Measurements from ENCODE around the gene KIF6.

Gene KIF6

DNA sequence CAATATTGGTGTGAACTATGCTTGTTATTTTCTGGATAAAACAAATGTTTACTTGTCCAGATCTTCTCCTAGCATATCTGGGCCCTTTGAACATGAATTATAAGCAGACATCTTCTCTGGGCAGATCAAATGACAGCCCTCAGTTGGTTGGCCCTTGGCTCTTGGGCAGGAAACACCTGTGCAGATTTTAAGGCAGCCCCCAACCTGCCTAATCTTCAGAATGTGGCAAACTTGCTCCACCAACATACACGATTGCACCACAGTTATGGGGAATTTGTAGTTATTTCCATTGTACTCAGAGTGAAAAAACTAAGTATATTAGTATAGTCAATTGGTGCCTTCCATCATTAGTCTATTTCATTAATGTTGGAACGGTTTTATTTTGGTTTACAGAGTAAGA, 307.8 kb downstream of the KIF6 start:
- no peak for DNase-seq (ENCODE audit: low read depth in 2 of 2)

DNA sequence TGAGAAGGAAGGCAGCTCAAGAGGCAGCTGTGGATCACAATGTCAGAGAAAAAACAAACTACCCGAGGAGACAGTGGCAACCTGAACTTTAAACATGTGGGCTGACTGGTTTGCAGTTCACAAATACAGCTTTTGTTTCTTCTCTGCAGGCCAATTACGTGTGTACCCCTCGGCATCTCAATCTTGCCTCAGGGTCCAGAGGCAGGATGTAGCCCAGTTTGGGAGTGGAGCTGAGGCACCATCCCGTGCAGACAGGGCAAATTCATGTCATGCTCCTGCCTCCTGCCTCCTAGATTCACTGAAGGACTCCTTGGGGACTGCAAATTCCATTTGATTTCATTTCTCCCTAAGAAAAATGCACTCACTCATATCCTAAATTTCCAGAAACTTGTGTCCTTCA, 308.5 kb downstream of the KIF6 start:
- no peak for DNase-seq (ENCODE audit: low read depth in 2 of 2)

DNA sequence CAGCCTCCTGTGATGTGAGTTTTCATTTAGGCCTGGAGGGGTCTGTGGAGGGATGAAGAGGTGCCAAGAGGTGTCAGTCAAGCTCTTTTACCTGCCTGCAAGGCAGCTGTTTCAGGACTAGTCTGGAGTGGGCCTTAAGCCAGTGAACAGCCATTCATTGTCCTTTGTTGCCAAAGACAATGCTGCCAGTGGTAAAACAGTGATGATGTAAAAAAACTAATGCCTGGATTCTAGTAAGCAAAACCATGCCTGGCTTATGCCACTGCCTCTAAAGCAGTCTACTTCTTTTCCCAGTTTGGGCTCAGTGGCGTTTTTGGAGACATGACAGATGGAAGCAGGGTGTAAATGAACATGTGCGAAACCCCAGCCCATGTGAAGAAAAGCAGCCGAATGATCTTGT, 309.2 kb downstream of the KIF6 start:
- no peak for DNase-seq (ENCODE audit: low read depth in 2 of 2)

DNA sequence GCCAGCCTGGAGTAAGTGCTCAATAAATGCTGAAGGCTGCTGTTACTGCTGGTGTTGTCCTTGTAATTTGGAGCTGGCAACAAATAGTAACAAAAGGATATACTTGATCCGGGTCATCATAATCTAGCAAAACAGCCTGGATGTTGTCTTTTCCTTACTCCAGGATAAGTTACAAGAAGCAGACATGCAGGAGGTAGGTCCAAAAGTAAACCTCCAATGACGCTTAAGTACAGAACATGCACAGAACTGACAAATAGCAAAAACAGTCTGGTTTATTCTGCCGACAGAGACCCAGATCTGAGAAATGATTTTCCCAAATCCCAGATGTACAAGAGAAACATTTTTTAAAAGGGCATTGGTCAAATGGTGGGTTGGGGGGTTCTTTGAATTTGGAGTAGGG, 309.7 kb downstream of the KIF6 start:
- no peak for DNase-seq (ENCODE audit: low read depth in 2 of 2)

DNA sequence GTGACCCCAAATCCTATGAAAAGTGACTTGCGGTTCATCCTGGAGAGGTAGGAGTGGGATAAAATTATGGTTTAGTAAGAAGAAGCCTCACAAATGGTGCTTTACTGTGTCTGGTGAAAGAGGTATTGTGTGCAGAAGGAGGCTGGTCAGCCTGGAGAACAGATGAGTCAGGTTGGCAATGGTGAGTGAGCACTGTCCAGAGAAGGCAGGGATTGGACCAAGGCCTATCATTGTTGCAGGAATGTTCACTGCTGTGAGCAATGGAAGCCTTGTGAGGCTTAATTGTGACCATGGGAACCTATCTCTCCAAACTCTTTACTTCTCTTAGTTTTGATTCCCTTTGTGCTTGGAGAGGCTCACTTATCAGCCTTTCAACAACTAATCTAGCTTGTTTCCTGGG, 313.7 kb downstream of the KIF6 start:
- DNase-seq (ENCODE audit: low read depth in 2 of 2) = no peak

DNA sequence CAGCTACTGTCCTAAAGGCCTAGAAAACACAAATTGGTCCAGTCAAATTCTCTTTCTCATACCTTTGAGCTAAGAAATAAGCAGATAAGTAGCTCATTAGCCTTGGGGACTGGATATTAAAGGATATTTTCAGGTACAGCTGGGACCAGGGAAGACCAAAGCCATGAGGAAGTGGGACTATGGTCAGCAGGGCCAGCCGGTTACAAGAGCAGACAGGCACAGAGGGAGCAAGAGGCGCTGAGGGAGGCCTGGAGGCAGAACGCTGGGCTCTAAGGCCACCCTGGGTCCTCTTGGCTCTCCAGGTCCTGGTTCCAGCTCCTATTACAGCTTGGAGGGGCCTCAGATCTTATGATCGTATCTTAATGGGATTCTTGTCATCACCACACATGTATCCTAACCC, 314.2 kb downstream of the KIF6 start:
- DNase-seq (ENCODE audit: low read depth in 2 of 2) = no peak

DNA sequence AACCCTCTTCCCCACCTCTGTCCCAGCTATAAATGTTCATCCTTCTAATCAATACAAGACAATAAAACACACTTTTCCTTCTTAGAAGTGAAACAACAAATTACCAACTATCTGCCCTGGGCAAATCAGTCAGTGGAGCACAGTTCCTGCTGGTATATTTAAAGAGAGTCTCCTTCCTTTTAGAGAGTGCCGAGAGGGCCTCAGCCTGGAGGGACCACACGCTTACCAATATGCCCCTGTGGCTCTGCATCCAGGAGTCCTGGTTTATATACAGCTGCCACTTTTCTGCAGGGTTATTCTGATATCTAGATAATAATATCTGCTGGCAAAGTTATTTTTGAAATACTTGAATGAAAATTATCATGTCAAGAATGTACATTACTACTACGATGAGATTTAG, 315.3 kb downstream of the KIF6 start:
- no peak for DNase-seq (ENCODE audit: low read depth in 2 of 2)

DNA sequence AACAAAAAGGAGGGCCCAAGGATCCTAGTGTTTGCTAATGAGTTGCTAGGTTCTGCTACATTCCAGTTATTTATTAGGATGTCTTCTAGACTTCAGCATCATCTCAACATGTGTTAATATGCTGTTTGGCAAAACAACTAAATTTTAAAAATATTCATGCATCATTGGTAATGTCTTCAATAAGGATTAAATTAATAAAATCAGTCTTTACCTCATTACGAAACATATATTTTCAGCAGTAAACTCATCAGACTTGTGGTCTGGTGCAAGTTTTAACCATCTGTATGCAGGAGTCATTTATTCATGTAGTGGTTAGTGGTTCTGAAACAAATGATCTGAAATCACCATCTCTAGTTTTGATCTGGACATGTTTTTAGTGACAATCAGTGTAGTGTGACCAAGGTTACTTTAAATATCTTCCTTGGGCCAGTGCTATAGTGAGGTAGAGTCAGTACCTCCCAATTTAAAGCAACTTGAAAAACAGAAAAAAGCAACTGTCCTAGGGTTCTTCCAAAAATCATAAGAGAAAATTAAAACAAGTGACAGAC, 317.7 kb downstream of the KIF6 start:
- DNase-seq (ENCODE audit: low read depth in 2 of 2) = no peak

DNA sequence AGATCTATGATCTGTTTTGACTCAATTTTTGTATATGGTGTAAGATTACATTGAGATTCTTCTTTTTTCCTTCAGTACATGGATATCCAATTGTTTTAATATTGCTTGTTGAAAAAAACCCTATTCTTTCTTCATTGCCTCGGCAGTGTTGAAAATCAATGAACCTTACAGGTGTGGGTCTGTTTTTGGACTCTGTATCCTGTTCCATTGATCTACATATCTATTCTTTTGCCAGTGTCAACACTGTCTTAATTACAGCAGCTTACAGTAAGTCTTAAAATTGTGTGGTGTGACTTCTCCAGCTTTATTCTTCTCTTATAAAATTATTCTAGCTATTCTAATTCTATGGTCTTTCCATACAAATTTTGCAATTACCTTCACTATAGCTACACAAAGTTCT, 320.9 kb downstream of the KIF6 start:
- no peak for DNase-seq (ENCODE audit: low read depth in 2 of 2)

DNA sequence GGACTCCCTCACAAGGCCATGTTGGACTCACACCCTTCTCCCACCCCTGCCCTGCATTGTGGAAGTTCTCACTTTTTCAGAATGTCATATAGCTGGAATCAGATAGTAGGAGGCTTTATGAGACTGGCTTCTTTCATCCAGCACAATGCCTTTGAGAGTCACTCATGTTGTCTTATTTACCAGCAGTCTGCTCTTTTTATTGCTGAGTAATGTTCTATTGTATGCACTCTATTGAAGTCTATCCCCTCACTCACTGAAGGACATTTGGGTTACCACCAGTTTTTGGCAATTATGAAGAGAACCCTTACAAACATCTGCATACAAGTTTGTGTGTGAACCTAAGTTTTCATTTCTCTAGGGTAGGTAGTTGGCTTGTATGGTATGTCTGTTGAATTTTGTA, 321.9 kb downstream of the KIF6 start:
- no peak for DNase-seq (ENCODE audit: low read depth in 2 of 2)

DNA sequence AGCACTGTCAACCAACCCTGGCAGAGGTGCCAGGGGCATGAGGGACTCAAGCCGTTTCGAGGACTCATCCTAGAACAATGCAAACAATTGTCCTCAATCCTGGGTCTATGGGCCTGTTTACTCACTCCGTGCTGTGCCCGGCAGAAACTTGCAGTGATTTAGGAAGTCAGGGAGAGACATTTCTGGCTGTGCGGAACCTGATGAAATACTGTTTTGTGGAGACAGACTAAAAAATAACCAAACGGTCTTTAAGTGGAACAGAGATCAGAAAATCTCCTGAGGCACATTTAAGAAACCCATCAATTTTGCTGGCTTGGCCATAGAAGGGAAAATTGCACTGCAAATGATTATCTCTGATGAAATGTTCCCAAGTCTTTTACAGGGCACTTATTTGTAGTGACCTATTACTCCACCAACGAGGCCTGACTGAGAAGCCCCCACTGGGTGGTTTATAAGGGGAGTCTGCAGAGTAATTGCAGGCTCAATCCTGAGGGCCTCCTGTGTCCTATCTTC, 322.9 kb downstream of the KIF6 start:
- DNase-seq (ENCODE audit: low read depth in 2 of 2) = no peak

DNA sequence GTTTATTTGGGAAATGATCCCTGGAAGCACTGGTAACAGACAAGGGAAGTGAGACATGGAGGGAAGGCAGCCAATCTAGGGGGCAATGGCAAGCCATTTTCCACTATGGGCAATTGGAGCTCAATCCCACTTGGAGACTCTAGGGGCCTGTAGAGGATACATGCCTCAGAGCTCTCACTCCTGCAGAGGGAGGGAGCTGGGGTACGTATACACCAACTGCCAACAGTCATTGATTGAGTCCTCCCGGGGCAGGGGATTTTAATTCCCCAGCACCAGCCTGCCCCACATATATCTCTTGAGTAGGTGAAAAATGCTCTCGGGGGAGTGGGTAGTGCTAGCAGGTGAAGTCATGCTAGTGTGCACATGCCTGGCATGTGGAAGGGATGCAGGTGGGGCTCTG, 323.8 kb downstream of the KIF6 start:
- DNase-seq (ENCODE audit: low read depth in 2 of 2) = no peak

DNA sequence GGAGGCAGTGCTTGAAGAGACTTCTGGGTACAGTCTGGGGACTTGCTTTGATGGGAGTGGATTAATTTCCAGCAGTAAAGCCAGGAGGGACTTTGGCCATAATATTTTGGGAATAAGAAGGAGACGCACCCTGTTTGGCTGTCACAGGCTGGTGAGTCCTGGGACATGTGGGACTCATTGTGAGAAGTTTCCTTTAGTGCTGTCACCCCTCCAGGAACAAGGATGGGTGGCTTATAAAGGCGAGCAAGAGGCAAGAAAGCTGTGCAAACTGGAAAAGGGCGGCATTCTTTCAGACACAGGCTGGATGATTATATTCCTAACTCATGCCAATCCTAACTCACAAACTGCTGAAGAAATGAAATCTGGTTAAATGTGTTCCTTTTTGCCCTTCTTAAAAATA, 325.2 kb downstream of the KIF6 start:
- DNase-seq (ENCODE audit: low read depth in 2 of 2) = no peak

DNA sequence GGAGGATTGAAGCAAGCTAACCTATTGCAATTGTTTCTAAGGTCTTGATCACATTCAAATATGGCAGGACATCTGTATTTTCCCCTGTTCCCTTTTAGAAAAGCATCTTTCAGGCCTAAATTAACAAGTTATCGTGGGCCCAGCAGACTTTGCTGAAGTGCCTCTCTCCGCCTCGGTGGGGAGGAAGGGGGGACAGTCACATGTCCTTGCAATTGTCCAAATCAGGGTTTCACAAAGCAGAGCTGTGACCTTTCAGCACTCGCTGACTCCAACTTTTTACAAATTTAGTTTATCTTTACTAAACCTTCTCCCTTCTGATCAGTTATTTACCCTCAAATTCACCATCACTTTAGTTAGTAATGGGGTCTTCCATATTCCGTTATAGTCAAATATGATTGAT, 328.4 kb downstream of the KIF6 start:
- no peak for DNase-seq (ENCODE audit: low read depth in 2 of 2)

DNA sequence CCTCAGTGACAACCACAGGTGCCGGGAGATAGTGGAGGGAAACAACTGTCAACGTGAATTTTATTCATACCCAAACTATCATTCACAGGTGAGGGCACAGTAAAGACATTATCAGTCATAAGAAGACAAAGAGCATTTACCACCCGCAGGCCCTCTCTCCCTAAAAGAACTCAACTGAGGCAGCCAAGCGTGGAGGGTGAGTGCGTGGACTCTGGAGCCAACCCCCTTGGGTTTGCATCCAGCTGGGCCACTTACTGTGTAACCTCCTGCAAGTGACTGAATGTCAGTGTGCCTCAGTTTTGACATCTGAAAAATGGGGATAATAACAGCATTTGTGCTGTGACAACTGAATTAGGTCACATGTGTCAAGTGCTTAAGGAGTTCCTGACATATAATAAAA, 332.1 kb downstream of the KIF6 start:
- no peak for DNase-seq (ENCODE audit: low read depth in 2 of 2)

DNA sequence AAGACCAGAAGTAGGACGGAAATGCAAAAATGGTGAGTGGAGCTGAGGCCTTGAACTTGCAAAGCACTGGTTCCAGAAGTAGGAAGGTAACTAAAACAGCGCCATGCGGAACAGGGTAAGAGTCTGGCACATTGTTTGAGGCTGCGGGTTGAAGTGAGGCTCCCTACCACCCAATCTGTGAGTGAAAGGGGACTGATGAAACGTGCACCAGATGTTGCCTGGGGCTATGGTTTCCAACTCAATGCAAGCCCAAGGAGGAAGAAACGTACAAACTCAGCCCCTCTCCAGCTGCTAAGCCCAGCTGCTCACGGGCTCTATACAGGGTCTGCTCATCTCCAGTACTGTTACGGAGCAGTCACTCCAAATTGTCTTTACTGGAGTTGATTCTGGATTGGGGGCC, 334.0 kb downstream of the KIF6 start:
- no peak for DNase-seq (ENCODE audit: low read depth in 2 of 2)

DNA sequence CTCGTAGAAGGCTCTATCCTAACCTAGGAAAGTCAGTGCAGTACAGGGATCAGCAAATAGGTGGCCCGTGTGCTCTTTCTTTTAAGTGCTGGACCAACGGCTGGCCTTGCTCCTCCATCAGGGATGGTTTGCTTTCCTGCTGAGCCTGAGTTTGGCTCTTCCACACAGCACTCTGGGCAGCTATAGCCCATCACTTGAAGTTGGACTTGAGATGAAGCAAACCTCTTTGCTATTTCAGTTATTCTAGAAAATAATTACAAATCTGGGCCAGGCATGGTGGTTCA, 335.8 kb downstream of the KIF6 start:
- DNase-seq (ENCODE audit: low read depth in 2 of 2) = no peak

DNA sequence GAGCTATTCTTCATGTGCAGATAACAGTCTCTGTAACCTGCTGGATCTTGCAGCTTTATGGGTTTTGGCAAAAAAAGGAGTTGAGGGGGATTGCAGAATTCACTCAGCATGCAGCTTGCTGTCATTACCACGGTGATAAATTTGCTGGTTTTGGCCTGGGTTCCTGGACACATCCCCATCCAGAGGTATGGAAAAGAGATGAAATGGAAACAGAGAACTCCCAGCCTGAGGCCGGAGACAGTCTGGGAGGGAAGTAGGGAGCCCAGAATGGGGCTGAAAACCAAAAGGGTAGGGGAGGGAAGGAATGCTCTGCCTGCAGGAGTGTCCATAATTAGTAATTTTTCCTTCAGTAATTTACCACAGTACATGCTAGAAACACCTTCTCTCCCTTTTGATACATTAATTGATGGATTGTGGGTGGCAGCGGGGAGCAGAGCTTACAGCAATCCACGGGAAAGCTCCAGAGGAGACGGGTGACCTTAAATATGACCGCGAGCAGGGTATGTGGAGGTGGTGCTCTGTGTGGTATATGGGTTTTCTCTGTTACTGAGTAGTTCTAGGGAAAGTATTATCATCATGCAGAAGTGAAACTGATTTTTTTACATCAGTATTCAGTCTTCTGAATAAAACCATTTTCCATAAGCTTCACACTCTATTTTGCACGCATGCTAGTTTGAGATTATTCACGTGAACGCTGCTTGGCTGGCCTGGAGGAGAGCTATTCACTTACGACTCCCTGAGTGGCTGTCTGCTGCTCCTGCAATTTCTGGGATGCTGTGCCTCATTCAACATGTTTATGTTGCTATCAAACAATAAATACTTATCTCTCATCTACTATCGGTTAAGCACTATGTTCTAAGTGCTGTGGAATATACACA, 336.4 kb downstream of the KIF6 start:
- no peak for DNase-seq (ENCODE audit: low read depth in 2 of 2)

DNA sequence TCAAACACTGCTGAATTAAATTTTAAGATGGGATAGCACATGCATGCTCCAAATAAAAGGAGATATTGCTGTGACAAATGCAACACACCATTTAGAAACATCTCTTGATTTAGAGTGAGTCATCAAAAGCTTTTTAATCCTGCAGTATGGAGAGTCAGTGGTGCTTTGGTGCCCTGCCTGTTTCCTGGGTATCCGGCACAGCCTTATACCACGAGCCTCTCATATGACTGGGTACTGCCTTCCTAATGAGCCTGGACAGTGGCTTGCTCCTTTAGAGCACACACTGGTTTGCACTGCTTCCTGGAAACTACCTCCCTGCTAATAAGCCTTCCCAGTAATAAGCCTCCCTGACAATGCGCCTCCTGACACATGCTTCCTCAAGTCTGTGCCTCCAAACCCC, 337.4 kb downstream of the KIF6 start:
- DNase-seq (ENCODE audit: low read depth in 2 of 2) = no peak

DNA sequence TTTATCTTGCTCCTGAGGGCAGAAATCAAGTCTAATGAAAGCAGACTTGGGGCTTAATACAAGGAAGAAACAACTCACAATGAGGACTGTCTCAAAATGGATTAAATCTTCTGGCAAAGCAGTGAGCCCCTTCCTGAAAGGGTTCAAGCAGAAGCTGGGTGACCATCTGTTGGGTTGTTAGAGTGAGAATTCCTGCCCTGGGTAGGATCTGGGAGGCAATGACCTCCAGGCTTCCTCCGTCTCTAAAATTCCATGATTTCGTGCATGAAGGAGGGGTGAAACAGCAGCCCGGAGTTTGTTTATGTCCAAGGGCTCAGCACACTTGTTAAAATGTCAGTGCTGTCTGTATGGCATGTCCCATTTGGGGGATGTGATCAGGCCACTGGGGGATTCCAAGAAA, 338.7 kb downstream of the KIF6 start:
- DNase-seq (ENCODE audit: low read depth in 2 of 2) = no peak

DNA sequence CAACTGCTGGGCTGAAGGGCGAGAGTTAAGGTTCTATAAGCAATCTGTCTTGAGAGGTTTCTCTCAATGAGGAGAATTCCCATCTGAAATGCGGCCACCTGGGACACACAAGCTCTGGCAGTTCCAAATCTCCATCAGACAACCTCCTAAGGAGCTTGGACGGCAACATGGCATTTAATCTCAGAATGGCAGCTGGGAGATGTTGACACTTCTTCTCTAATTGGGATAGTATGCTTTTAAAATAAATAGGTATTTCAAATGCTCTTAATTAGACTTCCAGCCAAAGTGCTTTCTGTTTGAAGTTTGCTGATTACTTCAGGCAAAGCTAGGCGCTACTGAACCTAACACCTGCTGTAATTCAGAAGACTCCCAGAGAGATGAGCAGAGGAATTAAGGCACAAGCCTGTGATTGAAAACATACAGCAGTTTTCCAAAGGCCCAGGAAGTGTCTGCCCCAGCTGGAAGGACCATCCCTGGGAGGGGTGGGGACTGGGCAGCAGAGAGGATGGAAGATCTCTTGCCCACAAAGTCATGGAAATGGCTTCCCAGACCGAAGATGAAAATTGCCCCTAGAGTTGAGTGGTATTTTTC, 343.6 kb downstream of the KIF6 start:
- no peak for DNase-seq (ENCODE audit: low read depth in 2 of 2)

DNA sequence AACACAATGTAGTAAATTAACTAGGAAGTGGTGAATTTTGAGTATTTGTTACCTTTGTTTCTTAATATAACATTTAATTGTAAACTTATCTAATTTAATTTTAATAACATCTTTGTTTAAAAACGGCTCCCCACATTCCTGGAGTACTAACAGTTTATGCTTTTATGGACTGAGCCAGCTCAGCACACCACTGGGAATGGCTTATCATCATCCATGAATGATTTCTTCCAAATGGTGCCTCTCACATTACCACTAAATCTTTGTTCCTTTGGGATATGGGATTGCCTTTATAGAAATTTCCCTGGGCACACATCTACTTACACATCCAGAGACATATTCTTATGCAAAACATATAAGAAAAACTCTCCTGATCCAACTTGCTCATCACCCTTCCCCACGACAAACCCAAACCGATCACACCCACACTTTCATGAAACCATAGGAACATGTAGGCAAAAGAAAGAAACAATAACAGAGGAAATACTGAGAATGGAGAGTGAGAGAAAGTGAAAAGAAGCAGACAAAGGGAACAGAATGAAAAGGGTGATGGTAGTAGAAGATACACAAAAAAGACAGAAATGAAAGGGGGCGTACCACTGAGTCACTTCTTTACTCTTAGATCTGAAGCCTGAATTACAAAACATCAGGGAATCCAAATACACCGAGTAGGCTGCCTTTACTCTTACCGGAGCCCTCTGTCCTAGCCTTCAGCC, 344.2 kb downstream of the KIF6 start:
- no peak for DNase-seq (ENCODE audit: low read depth in 2 of 2)

DNA sequence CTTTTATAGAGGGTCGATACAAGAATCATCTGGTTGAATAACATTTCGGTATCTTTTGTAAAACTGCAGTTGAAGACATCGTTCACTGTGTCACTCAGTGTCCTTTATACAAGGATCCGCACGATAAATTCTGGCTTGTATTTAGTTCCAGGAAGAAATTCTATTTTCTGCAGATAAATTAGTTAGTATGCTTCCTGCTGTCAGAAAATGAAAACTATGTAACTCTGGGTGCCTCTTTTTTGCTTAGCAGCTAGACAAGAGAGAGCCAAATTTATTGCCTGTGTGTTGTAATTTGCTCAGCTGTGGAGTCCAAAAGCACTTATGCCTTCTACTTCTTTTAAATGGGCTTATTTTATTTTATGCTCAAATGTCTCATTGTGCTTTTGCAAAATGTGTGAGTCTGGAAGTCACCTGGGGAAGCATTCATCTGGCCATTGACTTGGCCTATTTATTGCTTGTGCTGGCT, 346.2 kb downstream of the KIF6 start:
- no peak for DNase-seq (ENCODE audit: low read depth in 2 of 2)

Data from activated CD4-positive, alpha-beta T cell treated with anti-CD3 and anti-CD28 coated beads for 24 hours (primary cell).